GM18517 (cell line): Measurements from ENCODE around the gene HLA-DOB.
"Not testable (repeated sequence)": the region's sequence is repeated elsewhere in the genome, so short reads cannot be mapped to it uniquely, and the experiment has no call there.

Experiments used
- ATAC-seq: cut with Tn5 transposase; IDR thresholded peaks from one replicate; pipeline ENCODE4 v1.9.1; 2021; ENCODE audit warnings: mild to moderate bottlenecking, moderate library complexity; ENCODE audit not compliant: unreplicated experiment

Gene HLA-DOB

GRCh38 chr6:32815115-32815514 is 1.7 kb downstream of the HLA-DOB start:
- no peak for ATAC-seq

DNA sequence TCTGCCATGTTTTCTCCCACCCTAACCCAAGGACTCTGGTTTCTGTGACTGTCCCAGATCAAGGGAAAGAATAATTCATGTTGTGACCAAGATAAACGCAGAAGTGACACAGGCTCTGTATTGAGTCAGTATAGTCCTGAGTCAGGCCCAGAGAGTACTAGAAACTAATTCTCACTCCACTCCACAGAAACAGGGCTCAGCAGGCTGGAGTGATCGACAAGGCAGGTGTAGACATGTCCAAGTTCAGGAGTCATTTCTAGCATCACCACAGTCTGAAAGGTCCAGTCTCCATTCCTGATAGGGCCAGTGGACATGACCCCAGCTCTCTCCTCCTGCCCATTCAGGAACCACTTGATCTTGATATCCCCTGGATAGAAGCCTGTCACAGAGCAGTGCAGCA is 2.7 kb downstream of the HLA-DOB start:
- ATAC-seq: no peak

- no peak for ATAC-seq
Observed at GRCh38 chr6:32809171-32809570, 7.6 kb downstream of the HLA-DOB start.

- no peak for ATAC-seq
Observed at GRCh38 chr6:32807020-32807580, 9.7 kb downstream of the HLA-DOB start.

DNA sequence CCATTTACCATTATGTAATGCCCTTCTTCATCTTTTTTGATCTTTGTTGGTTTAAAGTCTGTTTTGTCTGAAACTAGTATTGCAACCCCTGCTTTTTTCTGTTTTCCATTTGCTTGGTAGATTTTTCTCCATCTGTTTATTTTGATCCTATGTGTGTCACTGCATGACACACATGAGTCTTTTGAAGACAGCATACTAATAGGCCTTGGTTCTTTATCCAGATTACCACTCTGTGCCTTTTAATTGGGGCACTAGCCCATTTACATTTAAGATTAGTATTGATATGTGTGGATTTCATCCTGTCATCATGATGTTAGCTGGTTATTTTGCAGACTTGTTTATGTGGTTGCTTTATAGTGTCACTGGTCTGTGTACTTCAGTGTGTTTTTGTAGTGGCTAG is 11.4 kb downstream of the HLA-DOB start:
- not testable (repeated sequence) for ATAC-seq

GRCh38 chr6:32803416-32803815 is 13.4 kb downstream of the HLA-DOB start:
- no peak for ATAC-seq

GRCh38 chr6:32799740-32800139 is 17.1 kb downstream of the HLA-DOB start:
- no peak for ATAC-seq

- ATAC-seq: no peak
Observed at GRCh38 chr6:32799168-32799567, 17.6 kb downstream of the HLA-DOB start.

GRCh38 chr6:32796848-32797776 is 19.7 kb downstream of the HLA-DOB start:
- peak; percentile 74 for ATAC-seq

DNA sequence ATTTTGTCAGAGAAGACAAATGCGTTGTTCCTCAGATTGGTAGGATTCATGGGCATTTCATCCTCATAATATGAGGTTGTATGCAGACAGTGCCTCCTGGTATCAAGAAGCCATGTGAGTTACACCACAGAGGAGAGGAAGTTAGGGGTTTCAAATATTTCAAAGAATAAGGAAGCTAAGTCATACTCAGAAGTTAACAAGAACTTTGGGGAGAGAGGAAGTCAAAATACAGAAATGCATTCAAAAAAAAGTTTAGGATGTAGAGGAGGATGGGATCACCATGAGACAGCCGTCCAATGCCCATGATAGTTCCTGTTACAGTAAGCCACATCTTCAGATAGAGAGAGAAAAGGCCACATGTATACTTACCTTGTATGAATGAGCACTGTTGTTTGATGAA is 22.3 kb downstream of the HLA-DOB start:
- no peak for ATAC-seq

- no peak for ATAC-seq
Observed at GRCh38 chr6:32792901-32793435, 23.8 kb downstream of the HLA-DOB start.

- ATAC-seq: no peak
Observed at GRCh38 chr6:32790306-32790705, 26.5 kb downstream of the HLA-DOB start.

GRCh38 chr6:32785781-32786533 is 30.8 kb downstream of the HLA-DOB start:
- ATAC-seq: no peak

GRCh38 chr6:32782923-32783322 is 33.9 kb downstream of the HLA-DOB start:
- ATAC-seq: not testable (repeated sequence)

DNA sequence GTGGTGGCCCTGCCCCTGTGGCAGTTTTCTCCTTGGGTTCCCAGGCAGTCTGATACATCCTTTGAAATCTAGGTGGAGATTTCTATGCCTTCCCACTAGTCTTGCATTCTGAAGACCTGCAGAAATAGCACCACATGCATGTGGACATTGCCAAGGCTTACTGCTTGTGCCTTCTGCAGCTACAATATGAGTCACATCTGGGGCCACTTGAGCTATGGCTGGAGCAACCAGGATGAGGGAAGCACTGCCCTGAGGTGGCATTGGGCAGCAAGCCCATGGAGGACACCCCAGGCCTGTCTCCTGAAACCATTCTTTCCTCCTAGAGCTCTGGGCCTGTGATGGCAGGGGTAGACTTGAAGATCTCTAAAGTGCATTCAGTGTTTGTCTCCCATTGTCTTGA is 37.8 kb downstream of the HLA-DOB start:
- no peak for ATAC-seq

DNA sequence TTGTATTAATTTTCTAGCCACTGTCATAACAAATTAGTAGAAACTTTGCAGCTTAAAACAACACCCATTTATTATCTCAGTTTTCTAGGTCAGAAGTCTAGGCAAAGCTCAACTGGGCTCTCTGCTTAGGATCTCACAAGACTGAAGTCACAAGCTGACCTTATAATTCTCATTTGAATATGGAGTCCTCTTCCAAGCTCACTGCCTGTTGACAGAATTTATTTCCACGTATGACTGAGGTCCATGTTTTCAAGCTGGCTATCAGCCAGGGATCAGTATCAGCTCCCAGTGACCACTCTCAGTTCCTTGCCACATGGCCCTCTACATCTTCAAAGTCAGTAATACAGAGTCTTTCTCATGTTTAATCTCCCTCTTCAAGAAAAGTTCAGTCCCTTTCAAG is 41.7 kb downstream of the HLA-DOB start:
- ATAC-seq: no peak

- ATAC-seq: no peak
Observed at GRCh38 chr6:32774426-32774825, 42.4 kb downstream of the HLA-DOB start.

- no peak for ATAC-seq
Observed at GRCh38 chr6:32772656-32773055, 44.1 kb downstream of the HLA-DOB start.

GRCh38 chr6:32764048-32764447 is 52.8 kb downstream of the HLA-DOB start:
- no peak for ATAC-seq

DNA sequence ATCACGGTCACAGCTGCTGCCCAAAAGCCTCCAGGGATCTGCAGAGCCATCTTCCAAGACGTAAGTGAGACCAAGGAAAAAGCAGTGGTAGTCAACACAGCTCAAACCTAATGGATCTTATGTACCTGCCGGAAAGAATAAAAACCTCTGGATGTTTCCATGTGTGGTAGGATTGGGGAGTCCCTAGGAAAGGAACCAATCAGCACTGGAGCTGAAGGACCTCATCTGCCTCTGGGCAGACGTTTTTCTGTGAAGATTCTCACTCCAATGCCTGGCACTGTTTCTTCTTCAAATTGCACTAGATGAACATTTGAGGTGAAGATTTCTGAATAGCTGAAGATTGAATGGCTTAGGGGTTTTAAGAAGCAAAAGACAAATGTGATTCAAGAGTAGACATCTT is 53.4 kb downstream of the HLA-DOB start, which contains the start of gene HLA-DQB2:
Gene HLA-DQB2, minus strand, starts transcription at position 112 of the 400 bp plus-strand sequence. Its CDS starts 62 bp downstream, at position 50.
- no peak for ATAC-seq
